ENCODE results near the gene SLC6A19.
"Not testable (repeated sequence)": the region's sequence is repeated elsewhere in the genome, so short reads cannot be mapped to it uniquely, and the experiment has no call there.

Gene SLC6A19

GRCh38 chr5:1221721-1222120, 20.3 kb downstream of the SLC6A19 start:
- DNase-seq (ENCODE audit: low spot score): no peak

- DNase-seq (ENCODE audit: low spot score): no peak
These were observed 20.8 kb downstream of the SLC6A19 start for GRCh38 chr5:1222147-1222546.

DNA sequence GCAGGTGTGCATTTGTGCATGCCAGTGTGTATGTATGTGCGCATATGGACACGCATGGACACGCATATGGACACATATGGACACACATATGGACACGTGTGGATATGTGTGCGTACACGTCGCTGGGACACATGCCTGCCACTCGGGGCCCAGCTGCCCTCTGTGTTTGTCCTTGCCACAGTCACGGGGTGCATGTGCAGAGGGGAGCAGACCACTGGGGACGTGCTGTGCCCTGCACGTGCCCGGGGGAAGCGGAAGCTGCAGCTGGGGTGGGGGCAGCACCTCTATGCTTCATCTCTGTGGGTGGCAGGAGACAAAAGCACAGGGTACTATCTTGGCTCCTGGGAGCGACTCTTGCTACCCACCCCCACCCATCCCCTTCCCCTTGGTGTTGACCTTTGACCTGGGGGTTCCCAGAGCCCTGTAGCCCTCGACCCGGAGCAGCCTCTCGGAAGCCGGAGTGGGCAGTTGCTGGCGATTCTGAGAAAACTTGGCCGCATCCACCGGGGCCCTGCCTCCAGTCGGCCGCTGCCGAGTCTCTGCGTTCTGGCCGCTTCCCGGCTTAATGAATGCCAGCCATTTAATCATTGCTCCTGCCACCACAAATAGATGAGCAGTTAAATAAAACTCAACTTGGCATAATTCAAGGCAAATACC, 21.4 kb downstream of the SLC6A19 start:
- no peak for DNase-seq (ENCODE audit: low spot score)

GRCh38 chr5:1223278-1223670, 21.9 kb downstream of the SLC6A19 start:
- DNase-seq (ENCODE audit: low spot score): no peak

DNA sequence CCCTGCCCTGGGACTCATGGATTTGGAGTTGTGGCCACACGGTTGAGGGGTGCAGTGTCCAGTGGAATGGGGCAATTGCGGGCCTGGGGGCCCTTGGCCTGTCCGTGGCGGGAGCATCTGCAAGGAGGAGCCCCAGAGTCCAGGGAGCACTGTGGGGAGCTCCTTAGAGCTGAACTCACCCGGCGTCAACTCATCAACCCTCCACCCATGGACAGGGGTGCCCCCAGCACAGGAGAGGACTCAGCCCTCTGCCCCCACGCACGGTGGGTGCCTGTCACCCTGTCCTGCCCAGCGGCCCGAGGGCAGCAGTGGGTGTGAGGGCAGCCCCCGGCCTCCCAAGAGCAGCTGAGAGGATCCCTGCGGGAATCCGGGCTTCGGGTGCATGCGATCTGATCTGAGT, 23.2 kb downstream of the SLC6A19 start:
- no peak for DNase-seq (ENCODE audit: low spot score)

DNA sequence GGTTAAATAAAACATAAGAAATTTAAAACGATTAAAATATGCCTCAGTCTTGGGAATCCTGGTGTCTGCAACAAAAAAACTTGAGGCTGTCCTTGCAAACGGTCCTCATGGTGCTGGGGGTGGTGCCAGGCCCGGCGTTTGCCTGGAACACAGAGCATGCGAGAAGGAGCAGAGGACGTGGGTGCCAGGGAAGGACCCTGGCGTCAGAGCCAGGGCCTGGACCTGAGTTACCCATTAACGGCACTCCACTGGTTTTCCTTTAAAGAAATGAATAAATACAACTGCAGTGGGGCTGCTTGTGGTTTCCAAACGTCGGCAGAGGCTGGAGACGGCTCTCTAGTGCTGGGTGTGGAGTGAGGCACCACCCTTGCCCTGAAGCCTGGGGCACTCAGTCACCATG, 23.7 kb downstream of the SLC6A19 start, which contains the start of gene SLC6A18:
TSS of gene SLC6A18 (plus strand) at position 301 of the 400 bp plus-strand sequence. CDS start at position 398, 97 bp downstream.
- DNase-seq (ENCODE audit: low spot score): no peak

DNA sequence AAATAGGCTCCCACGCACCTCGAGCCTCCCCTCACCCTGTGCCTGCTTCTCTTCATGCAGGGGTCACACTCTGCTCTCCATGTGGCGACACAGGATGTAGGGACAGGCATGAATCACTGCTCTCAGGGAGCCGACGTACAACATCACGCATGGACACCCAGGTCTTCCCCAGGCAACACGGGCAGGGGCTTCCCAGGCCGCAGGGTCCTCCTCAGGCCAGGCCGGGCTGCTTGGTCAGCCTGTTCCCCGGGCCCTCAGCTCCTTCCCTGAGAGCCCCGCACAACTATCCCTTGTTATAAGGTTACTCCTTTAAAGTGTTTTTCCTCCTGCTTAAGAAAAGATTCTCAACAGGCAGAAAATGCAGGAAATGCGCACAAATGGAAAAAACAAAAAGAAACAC, 24.8 kb downstream of the SLC6A19 start:
- no peak for DNase-seq (ENCODE audit: low spot score)

DNA sequence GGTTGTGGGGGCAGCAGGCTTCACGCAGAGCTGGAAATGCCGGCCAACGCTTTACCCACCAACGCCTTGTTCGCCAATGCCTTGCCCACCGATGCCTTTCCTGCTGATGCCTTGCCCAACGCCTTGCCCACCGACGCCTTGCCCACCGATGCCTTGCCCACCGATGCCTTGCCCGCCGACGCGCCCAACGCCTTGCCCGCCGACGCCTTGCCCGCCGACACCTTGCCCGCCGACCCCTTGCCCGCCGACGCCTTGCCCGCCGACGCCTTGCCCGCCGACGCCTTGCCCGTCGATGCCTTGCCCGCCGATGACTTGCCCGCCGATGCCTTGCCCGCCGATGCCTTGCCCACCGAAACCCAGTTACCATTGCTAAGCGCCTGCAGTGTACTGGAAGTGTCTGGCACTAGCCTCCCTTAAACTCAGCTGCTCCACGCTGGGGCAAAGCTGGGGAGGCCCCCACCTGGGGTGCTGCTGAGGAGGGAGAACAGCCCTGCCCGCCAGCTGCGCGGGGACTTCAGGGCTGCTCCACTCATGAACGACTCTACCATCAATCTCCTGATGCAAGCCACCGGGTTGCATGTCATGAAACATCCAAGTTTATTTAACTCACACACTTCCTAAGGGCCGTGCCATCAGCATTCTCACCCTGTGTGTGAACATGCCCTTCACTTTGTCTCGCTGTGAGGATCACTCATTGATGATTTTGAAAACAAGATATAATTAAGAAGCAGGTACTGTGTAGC, 25.6 kb downstream of the SLC6A19 start:
- DNase-seq (ENCODE audit: low spot score): no peak

- no peak for DNase-seq (ENCODE audit: low spot score)
These were observed 26.3 kb downstream of the SLC6A19 start for GRCh38 chr5:1227667-1228066.

DNA sequence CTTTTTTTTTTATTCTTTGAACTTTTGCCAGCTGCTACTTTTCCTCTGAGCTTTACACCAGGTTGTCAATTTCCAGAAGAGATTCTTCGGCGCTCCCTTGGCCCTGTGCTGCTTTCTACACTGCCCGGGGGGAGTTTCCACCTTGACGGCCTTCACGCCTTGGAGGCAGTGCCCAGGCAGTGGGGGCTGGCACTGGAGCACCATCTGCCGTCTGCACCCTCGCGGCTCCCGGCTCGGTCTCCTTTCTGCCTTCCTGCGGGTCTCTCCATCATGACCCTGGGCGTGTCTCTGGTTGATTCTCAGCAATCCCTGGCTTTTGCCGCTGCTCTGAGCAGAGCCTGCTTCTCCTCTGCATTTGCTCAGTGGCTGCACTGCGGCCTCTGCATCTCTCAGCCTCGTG, 26.7 kb downstream of the SLC6A19 start:
- DNase-seq (ENCODE audit: low spot score): no peak

- DNase-seq (ENCODE audit: low spot score): not testable (repeated sequence)
These were observed 27.6 kb downstream of the SLC6A19 start for GRCh38 chr5:1229023-1229422.

GRCh38 chr5:1229822-1230221, 28.4 kb downstream of the SLC6A19 start:
- DNase-seq (ENCODE audit: low spot score): no peak

GRCh38 chr5:1230551-1230950, 29.2 kb downstream of the SLC6A19 start:
- no peak for DNase-seq (ENCODE audit: low spot score)

DNA sequence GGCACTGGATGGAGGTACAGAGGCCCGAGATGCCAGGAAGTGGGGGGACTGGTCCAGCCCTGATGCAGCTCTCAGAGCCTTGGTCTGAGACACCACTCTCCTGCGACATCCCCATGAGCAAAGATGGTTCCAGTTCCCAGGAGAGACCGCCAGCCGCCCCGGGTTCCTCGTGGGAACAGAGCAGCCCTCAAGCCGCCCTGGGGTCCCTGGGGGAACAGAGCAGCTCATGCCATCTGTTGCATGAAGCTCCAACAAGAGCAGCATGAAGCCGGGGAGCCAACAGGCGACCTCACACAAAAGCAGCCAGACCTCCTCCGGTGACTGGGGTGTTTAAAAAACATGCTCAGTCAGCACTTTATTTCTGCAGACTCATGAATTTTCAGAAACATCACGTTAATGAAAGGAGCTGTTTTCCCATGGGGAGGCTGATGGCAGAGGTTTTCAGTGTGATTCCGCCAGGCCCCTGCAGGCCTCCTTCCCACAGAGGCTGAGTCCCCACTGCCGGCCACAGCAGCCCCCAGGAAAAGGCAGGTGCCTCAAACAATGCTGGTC, 30.0 kb downstream of the SLC6A19 start:
- DNase-seq (ENCODE audit: low spot score): no peak

GRCh38 chr5:1232780-1233179, 31.4 kb downstream of the SLC6A19 start:
- DNase-seq (ENCODE audit: low spot score): no peak

GRCh38 chr5:1235379-1235778, 34.0 kb downstream of the SLC6A19 start:
- no peak for DNase-seq (ENCODE audit: low spot score)

GRCh38 chr5:1235838-1236237, 34.4 kb downstream of the SLC6A19 start:
- no peak for DNase-seq (ENCODE audit: low spot score)

- no peak for DNase-seq (ENCODE audit: low spot score)
These were observed 38.3 kb downstream of the SLC6A19 start for GRCh38 chr5:1239505-1240251.

DNA sequence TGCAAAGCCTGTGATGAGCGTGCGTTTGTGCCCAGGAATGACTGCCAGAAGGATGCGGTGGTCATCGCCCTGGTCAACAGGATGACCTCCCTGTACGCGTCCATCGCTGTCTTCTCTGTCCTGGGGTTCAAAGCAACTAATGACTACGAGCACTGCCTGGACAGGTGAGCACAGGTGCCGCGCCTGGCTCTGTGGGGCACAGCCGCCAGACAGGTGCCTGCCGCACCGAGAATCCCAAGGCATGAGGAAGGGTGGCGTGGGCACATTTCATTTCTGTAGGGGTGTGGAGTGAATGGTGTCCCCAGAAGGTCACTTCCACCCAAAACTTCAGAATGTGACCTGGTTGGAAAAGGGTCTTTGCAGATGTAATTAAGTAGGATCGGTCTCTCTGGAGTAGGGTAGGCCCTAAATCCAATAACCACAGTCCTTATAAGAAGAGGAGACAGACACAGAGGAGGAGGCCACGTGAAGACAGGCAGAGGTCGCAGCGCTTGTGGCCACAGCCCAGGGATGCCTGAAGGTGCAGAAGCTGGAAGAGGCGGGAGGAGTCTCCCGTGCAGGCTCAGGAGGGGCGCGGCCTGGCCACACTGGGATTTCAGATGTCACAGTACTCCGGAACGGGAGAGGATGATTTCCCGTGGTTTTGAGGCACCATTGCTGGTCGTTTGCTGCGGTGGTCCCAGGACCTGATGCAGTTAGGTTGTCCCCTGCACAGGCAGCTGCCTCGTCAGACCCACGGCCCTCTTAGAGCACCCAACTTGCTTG, 39.3 kb downstream of the SLC6A19 start:
- DNase-seq (ENCODE audit: low spot score): no peak

DNA sequence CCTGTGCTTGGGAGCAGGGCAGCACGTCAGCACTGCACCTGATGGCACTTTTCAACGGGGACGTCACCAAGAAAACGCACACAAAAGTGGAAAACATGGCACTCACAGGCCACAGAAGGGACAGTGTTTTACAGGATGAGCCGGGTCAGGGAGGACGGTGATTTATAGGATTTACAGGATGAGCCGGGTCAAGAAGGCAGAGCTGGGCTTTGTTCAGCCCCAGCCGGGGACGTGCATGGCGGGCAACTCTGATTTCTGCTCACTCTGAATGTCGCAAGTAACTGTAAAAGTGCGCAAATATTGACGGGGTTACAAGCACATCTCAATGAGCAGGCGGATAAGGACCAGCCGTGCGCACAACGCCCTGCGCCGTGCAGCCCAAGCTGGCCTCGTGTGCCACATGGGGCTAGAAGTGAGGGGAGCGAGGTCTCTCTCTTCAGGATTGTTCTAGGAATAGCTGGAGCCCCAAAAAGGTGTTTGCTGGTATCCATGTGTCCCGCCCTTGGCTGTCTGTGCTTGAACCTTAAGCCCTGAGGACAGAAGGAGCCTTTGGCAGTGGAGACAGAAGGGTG, 40.2 kb downstream of the SLC6A19 start:
- no peak for DNase-seq (ENCODE audit: low spot score)
